ENCODE results near the gene SMAD7. TPM values are rescaled to one million over a fixed set of nuclear protein-coding genes. Genes with fewer than 3 reads are reported as not detected.

The SMAD7 gene
- total and polyA plus RNA-seq, 2 donors (not counting 1 experiment from before 2014, with no cell fraction given), result 6.1 to 16.3 TPM

GRCh38 chr18:48991319-48991660, 40.5 kb upstream of the SMAD7 start:
- H2AFZ ChIP-seq (ENCODE audit: low read length), result no peak overlapping the region
- H3K4me3 ChIP-seq (replicated peaks in 1 of 4; ENCODE audit: control extremely low read depth in 1 of 4, insufficient read depth in 1 of 4, low read depth in 3 of 4, low read length in 4 of 4), result no peak overlapping the region
- H3K4me1 ChIP-seq (ENCODE audit: control insufficient read depth, extremely low read depth, insufficient read depth, low read length), result peaks cover 33% of the 10 kb centered on the region
- no peaks in the 10 kb centered on the region for H3K9me3 ChIP-seq (ENCODE audit: control insufficient read depth, insufficient read depth, low read depth, low read length)
- H3K4me2 ChIP-seq (ENCODE audit: extremely low read depth, insufficient read depth, low read length), result no peak overlapping the region
- no peaks in the 10 kb centered on the region for H3K79me2 ChIP-seq (ENCODE audit: control insufficient read depth, insufficient read depth, low read length)
- H4K20me1 ChIP-seq (ENCODE audit: control insufficient read depth, extremely low read depth, insufficient read depth, low read length), result no peaks in the 10 kb centered on the region
- TF ChIP-seq EZH2 (IDR thresholded peaks at IDR 0.05; ENCODE audit: low read length, missing control alignments), result no peak
- TF ChIP-seq CTCF (conservative IDR thresholded peaks at IDR 0.05 in 1 of 2, IDR thresholded peaks at IDR 0.05 in 1 of 2; ENCODE audit: low read depth in 1 of 2, low read length in 2 of 2), result no peak
- no peaks in the 10 kb centered on the region for H3K36me3 ChIP-seq (ENCODE audit: control insufficient read depth, insufficient read depth, low read length)
- no peak for DNase-seq (ENCODE audit: low read depth in 2 of 2)
- no peaks in the 10 kb centered on the region for H3K27me3 ChIP-seq (ENCODE audit: control insufficient read depth, insufficient read depth, low read length)
- H3K9ac ChIP-seq (ENCODE audit: insufficient read depth, low read length), result no peak overlapping the region
- H3K27ac ChIP-seq (ENCODE audit: insufficient read depth, low read length), result no peak overlapping the region

- TF ChIP-seq CTCF (conservative IDR thresholded peaks at IDR 0.05 in 1 of 2, IDR thresholded peaks at IDR 0.05 in 1 of 2; ENCODE audit: low read depth in 1 of 2, low read length in 2 of 2) (no peak), EZH2 (IDR thresholded peaks at IDR 0.05; ENCODE audit: low read length, missing control alignments) (no peak)
- no peaks in the 10 kb centered on the region for H3K27me3 ChIP-seq (ENCODE audit: control insufficient read depth, insufficient read depth, low read length)
- H3K36me3 ChIP-seq (ENCODE audit: control insufficient read depth, insufficient read depth, low read length), result no peaks in the 10 kb centered on the region
- no peaks in the 10 kb centered on the region for H4K20me1 ChIP-seq (ENCODE audit: control insufficient read depth, extremely low read depth, insufficient read depth, low read length)
- peak overlapping the region; percentile 24 for H3K27ac ChIP-seq (ENCODE audit: insufficient read depth, low read length)
- peak overlapping the region; percentile 44 for H3K4me2 ChIP-seq (ENCODE audit: extremely low read depth, insufficient read depth, low read length)
- peak; percentile 44 to 75 for DNase-seq (ENCODE audit: low read depth in 2 of 2)
- no peak overlapping the region for H3K9ac ChIP-seq (ENCODE audit: insufficient read depth, low read length)
- no peaks in the 10 kb centered on the region for H3K9me3 ChIP-seq (ENCODE audit: control insufficient read depth, insufficient read depth, low read depth, low read length)
- peaks cover 33% of the 10 kb centered on the region for H3K4me1 ChIP-seq (ENCODE audit: control insufficient read depth, extremely low read depth, insufficient read depth, low read length)
- H3K79me2 ChIP-seq (ENCODE audit: control insufficient read depth, insufficient read depth, low read length), result no peaks in the 10 kb centered on the region
- H2AFZ ChIP-seq (ENCODE audit: low read length), result no peak overlapping the region
- H3K4me3 ChIP-seq (replicated peaks in 1 of 4; ENCODE audit: control extremely low read depth in 1 of 4, insufficient read depth in 1 of 4, low read depth in 3 of 4, low read length in 4 of 4), result no peak overlapping the region
These were observed 39.9 kb upstream of the SMAD7 start for GRCh38 chr18:48990481-48991318.

GRCh38 chr18:48989304-48990303, 38.8 kb upstream of the SMAD7 start:
- Histone ChIP-seq H3K27ac (ENCODE audit: insufficient read depth, low read length) (peak overlapping the region; percentile 24), H3K9me3 (ENCODE audit: control insufficient read depth, insufficient read depth, low read depth, low read length) (no peaks in the 10 kb centered on the region), H3K36me3 (ENCODE audit: control insufficient read depth, insufficient read depth, low read length) (no peaks in the 10 kb centered on the region), H3K9ac (ENCODE audit: insufficient read depth, low read length) (no peak overlapping the region), H4K20me1 (ENCODE audit: control insufficient read depth, extremely low read depth, insufficient read depth, low read length) (no peaks in the 10 kb centered on the region), H3K4me2 (ENCODE audit: extremely low read depth, insufficient read depth, low read length) (no peak overlapping the region), H3K79me2 (ENCODE audit: control insufficient read depth, insufficient read depth, low read length) (no peaks in the 10 kb centered on the region), H2AFZ (ENCODE audit: low read length) (no peak overlapping the region), H3K4me3 (replicated peaks in 1 of 4; ENCODE audit: control extremely low read depth in 1 of 4, insufficient read depth in 1 of 4, low read depth in 3 of 4, low read length in 4 of 4) (no peak overlapping the region), H3K27me3 (ENCODE audit: control insufficient read depth, insufficient read depth, low read length) (no peaks in the 10 kb centered on the region), H3K4me1 (ENCODE audit: control insufficient read depth, extremely low read depth, insufficient read depth, low read length) (peaks cover 29% of the 10 kb centered on the region)
- DNase-seq (ENCODE audit: low read depth in 2 of 2), result peak in 1 of 2 donors; percentile 48
- TF ChIP-seq EZH2 (IDR thresholded peaks at IDR 0.05; ENCODE audit: low read length, missing control alignments) (no peak), CTCF (conservative IDR thresholded peaks at IDR 0.05 in 1 of 2, IDR thresholded peaks at IDR 0.05 in 1 of 2; ENCODE audit: low read depth in 1 of 2, low read length in 2 of 2) (no peak)

Measured in fibroblast of lung (primary cell).